Measurements from ENCODE around the gene DDX19B.
"Not testable (repeated sequence)": the region's sequence is repeated elsewhere in the genome, so short reads cannot be mapped to it uniquely, and the experiment has no call there.

Gene DDX19B

DNA sequence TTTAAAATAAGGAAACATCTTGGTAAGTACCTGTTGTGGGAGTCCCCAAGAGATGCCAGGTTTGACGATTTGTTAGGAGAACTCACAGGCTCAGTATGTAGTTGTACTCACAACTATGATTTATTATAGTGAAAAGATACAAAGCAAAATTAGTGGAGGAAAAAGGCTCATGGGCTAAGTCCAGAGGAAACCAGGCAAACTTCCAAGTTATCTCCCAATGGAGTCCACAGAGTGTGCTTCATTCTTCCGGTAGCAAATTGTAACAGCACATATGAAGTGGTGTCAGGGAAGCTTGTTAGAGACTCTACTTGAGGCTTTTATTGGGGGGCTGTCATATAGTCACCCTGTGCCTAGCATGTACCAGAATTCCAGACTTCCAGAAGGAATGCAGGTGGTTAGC is 50.0 kb downstream of the DDX19B start:
- DNase-seq (ENCODE audit: low spot score): no peak

DNA sequence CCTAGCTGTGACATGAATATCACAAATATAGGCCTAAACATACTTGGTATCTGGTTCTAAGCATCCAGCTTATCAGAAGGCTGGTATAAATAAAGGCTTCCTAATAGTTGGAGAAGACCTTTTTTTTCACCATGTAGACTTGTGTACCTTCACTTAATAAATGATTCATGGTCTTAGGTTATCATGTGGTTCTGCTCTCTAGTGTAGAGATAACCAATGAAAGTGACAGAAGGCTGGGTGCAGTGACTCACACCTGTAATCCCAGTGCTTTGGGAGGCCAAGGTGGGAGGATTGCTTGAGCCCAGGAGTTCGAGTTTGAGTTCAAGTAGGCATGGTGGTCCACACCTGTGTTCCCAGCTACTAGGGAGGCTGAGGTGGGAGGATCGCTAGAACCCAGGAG is 50.8 kb downstream of the DDX19B start:
- no peak for DNase-seq (ENCODE audit: low spot score)

DNA sequence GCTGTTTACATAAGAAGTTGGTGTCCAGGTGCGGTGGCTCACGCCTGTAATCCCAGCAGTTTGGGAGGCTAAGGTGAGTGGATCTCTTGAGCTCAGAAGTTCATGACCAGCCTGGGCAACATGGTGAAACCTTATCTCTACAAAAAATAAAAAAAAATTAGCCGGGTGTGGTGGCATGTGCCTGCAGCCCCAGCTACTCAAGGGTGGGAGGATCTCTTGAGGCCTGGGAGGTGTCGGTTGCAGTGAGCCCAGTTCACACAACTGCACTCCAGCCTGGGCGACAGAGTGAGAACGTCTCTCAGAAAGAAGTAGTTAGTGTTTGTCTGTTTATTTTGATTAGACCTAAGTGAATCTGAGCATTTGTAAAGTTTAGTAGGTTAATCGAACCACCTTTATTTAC is 60.6 kb downstream of the DDX19B start:
- DNase-seq (ENCODE audit: low spot score): no peak

DNA sequence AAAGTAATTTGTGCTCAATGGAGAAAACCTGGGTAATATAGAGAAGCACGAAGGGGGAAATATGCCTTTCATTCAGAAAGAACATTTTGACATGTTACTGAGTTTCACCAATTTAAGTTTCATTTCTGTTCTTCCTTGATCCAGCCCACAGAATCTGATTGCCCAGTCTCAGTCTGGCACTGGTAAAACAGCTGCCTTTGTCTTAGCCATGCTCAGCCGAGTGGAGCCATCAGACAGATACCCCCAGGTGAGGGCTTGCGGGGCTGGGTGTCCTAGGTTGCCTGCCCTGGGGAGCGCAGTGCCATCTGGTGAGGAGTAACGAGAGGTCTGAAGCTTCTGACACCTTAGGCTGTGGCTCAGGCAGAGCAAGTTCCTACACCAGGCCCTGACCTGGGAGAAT is 65.4 kb downstream of the DDX19B start:
- DNase-seq (ENCODE audit: low spot score): no peak

DNA sequence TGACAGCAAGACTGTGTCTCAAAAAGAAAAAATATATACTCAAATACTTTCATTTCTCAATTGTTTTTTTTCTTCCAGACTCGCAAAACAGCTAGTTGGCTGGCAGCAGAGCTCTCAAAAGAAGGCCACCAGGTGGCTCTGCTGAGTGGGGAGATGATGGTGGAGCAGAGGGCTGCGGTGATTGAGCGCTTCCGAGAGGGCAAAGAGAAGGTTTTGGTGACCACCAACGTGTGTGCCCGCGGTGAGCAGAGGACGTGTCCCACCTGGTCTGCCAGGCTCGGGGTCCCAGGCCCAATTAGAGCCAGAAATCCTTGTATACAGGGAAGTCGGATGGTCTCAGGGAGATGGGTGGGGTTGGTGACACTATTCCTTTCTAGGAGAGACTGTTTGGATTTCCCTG is 71.2 kb downstream of the DDX19B start:
- DNase-seq (ENCODE audit: low spot score): not testable (repeated sequence)

DNA sequence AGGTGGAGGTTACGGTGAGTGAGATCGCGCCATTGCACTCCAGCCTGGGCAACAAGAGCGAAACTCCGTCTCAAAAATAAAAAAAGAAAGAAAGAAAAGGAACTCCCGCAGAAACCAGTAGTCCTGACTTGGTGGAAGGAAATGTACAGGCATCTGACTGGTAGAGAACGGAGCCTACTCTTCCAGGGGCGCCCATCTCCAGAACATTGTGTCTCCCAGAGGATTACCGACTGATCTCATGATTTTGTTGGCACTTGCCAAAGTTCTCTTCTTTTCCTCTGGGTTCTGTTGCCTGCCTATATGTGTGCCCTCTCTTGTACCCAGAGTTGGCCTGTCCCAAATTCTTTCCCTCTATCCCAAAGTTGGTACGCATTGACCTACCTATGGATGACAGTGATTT is 71.9 kb downstream of the DDX19B start:
- DNase-seq (ENCODE audit: low spot score): no peak

DNA sequence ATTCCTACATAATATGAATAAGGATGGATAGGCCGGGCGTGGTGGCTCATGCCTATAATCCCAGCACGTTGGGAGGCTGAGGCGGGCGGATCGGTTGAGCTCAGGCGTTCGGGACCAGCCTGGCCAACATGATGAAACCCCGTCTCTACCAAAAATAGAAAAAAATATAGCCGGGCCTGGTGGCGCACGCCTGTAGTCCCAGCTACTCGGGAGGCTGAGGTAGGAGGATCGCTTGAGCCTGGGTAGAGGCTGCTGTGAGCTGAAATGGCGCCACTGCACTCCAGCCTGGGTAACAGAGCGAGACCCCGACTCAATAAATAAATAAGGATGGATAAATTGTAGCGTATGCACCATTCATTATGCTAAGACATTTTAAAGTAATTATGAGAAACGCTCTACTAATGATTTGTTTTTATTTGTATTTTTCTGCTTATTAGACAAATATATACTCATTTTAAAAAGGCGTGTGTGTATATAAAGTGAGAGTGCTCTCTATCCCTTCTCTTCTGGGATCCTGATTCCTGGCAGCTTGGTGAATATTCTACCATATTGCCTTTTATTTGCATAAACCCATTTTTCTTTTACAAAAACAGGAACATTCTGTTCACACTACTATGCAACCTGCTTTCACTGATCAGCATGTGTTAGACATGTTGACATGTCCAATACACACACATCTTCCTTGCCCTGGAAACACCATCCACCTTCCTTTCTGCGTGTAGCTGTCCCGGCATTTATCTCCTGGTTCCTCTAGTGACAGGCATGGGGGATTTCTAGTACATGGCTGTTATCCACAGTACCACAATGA is 74.1 kb downstream of the DDX19B start:
- no peak for DNase-seq (ENCODE audit: low spot score)

DNA sequence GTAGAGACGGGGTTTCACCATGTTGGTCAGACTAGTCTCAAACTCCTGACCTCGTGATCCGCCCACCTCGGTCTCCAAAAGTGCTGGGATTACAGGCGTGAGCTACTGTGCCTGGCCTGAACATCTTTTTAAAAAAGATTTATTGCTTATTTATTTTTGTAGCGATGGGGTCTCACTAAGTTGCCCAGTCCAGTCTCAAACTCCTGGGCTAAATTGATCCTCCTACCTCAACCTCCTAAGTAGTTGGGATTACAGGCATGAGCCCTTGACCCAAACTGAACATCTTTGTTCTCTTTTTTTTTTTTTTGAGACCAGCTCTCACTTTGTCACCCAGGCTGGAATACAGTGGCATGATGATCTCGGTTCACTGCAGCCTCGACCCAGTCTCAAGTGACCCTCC is 75.2 kb downstream of the DDX19B start:
- DNase-seq (ENCODE audit: low spot score): no peak

DNA sequence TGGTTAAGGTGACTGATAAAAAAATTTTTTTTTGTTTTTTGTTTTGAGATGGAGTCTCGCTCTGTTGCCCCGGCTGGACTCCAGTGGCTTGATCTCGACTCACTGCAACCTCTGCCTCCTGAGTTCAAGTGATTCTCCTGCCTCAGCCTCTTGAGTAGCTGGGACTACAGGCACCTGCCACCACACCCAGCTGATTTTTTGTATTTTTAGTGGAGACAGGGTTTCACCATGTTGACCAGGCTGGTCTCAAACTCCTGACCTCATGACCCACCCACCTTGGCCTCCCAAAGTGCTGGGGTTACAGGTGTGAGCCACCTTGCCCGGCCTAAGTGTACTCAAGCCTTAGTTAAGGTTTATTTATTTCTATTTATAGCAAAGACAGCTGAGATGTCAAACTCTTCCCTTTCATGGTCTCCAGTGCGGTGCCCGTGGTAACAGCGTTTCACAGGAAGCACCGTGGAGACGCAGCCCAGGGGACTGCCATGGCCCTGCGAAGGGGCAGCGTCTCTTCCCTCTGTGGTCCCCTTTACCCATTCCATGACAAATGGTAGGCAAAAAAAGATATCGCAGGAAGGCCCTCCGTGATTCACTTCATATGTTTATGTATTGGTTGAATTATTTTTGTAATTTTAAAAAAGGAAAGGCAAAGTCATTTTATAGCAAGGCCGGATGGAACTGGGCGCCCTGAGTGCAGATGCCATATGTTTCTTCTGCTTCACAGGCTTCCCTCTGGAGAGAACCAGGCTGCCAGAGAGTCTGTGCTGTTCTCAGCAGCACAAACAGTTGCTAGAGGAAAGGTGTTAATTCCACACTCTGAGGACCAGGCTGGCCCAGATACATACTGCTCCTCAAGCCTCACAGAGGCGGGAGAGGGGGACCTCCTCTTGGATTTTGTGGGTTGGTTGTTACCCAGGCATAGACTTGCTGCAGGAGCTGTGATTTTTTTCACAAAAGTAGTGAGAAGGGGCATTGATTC is 76.9 kb downstream of the DDX19B start:
- peak; percentile 51 for DNase-seq (ENCODE audit: low spot score)

DNA sequence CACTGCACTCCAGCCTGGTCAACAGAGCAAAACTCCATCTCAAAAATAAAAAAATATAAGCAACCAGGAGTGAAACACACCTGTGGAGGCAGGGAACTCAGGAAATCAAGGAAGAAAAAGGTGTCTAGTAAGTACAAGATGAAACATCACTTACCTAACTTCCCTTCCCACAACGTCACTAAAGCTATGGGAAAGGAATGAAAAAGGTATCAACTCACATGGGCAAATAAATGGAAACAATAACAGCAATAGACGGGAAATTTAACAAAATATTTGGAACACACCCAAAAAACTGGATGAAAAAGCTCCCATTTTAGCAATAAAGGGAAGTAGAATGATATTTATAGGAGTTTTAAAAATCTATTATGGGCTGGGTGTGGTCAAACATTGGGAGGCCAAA is 78.8 kb downstream of the DDX19B start:
- no peak for DNase-seq (ENCODE audit: low spot score)

DNA sequence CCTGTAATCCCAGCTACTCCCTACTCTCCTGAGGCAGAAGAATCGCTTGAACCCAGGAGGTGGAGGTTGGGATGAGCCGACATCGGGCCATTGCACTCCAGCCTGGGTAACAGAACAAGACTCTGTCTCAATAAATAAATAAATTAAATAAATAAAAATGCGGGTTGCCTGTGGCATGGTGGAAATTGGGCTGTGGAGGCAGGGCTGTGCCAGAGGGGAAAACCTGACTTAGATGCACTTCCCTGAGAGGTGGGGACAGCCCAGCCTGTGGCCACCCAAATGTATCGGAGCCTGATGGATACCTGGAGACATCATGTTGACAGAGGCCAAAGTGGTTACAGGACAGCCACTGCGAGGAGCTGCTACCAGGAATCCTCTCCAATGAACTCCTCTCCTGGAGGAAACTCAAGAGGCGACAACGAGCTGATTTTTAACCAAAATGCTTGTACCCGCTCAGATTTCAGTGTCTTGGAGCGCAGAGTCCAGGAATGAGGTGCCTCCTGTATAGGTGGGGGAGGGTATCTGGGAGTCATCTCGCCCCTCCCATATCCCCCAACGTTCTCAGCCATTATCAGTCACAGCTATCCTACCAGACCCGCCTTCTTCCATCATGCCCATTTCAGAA is 80.0 kb downstream of the DDX19B start:
- DNase-seq (ENCODE audit: low spot score): no peak

DNA sequence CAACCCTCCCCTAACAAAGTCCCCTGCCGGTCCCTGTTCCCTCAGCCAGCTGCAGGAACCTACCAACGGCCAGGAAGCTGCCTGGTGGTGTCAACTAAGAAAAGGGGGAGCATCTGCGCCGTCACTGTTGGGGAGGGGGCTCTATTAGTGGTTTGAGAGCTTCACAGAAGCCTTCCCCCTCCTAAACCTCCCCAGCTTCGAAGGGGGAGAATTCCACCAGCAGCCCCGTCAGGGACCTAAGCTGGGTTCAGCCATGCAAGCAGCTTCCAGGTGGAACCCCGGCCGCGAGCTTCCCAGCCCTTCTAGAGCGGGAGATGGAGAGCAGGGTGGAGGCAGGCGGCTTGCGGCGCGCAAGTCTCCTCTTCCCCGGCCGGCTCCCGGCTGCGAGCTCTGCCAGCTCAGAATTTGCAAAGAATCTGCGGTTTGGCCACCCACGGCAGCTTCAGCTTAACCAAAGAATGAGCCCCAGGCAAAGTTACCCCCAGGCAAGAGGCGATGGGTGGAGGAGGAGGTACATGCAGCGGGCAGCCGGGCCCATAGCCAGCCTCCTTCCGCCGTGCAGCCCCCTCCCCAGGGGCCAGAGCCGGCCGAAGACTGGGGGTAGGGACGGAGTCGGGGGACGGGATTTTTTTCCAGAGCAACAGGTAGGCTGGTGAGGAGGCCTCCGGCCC is 81.4 kb downstream of the DDX19B start:
- peak; percentile 41 for DNase-seq (ENCODE audit: low spot score)

DNA sequence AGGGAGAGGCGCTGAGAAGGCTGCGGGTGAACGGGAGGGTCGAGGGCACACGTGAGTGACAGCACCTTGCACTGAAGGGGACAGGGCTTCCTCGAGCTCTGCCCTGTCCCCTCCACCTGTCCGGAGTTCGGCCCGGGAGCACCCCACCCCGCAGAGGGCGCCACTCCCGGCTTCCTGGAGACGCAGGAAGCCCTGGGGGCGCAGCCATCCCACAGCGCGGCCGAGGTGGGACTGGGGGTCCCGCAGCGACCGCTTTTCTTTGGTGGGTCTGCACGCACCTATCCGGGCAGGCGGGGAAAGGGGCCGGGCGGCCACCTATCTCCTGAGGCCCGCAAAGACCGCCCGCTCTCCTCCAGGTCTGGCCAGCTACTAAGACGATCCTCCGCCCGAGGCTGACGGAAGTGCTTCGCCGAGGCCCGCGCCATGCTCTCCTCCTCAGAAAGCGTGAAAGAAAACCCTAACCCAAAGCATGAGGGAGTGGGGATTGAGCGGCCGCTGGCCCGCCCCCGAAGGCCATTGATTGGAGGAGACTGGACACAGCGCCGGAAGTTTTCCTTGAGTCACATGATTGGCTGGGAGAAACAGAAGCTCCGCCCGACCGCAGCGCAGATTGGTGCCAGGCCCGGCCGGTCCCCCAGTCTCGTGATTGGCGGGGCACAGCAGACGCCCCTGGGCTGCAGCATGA is 82.1 kb downstream of the DDX19B start:
- peak; percentile 99 for DNase-seq (ENCODE audit: low spot score)

DNA sequence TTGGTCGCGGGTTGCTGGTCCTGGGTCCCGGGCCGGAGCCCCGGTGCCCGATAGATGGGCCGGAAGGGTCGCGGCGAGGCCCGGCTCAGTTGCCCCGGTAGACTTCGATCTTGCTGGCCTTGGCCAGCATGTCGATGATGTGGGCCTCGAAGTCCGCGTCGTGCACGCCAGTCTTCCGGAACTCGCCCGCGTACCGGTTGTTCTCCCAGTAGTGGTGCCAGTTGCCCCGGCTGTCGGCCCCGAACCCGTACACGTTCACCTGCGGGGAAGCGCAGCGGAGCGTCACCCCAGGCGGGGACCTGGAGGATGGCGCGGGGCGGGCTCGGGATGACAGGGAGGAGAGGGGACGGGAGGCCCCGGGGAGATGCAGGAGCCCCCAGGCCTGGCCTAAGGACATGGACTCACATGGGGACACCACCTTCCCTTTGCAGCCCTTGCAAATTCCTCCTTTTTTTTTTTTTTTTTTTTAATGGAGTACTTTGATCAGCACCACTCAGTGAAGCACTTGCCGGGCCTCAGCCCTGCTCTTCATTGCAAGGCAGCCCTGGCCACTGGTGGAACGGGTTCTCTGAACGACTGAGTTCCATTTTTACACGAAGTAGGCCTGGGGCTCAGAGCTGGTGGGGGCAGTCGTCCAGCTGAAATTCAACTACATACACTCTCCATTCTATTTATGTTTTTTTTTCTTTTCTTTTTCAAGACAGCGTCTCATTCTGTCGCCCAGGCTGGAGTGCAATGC is 82.8 kb downstream of the DDX19B start:
- no peak for DNase-seq (ENCODE audit: low spot score)

DNA sequence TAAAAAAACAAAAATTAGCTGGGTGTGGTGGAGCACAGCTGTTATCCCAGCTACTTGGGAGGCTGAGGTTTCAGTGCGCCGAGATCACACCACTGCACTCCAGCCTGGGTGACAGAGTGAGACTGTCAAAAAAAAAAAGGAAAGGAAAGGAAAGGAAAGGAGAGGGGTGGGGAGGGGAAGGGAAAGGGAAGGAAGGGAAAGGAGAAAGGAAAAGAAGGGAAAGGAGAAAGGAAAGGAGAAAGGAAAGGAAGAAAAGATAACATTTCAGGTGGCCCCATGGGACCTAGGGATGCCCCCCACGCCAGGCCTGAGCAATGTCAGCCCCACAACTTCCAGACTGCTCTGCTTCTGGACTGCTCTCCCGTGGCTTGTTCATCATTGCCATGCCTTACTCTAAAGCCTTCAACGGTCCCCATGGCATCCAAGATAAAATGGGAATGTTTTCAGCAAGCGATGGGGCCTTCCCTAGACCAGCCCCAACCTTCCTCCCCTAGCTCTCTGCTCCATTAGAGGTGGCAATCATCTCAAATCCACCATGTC is 84.5 kb downstream of the DDX19B start:
- DNase-seq (ENCODE audit: low spot score): no peak
